ENCODE measurements around the gene ALOX15.

Gene ALOX15

DNA sequence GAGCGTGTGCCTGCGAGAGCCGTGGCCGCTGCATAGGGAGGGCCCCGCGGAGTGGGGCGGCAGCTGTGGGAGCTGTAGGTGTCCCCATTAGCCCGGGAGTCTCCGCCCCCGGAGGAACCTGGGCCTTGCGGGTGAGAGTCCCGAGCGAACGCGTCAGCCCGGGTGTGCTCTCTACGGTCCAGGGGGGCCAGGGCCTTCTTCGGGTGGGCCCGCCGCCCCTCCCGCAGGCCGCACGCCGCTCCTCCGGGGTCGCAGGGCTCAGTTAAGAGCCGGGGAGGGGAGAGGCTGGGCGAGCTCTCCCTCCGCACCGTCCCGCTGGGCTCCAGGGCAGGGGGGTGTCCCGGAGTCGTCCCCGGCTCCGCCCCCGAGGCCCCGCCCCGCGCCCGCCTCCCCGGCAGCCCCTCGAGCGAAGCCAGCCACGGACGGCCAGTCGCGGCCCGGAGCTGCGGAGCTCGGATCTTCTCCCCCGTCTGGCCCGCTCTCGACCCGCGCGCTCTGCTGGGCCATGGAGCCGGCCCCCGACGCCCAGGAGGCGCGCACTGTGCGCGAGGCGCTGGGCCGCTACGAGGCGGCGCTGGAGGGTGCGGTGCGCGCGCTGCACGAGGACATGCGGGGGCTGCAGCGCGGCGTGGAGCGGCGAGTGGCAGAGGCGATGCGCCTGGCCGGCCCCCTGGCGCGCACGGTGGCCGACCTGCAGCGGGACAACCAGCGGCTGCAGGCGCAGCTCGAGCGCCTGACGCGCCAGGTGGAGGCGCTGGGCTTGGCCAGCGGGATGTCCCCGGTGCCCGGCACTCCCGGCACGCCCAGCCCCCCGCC lies 57.2 kb downstream of the ALOX15 start, which contains the start of gene SMTNL2:
Gene SMTNL2, plus strand, starts transcription at position 429 of the 816 bp plus-strand sequence. Its CDS starts 77 bp downstream, at position 506.
- TF ChIP-seq, protein P1, sequence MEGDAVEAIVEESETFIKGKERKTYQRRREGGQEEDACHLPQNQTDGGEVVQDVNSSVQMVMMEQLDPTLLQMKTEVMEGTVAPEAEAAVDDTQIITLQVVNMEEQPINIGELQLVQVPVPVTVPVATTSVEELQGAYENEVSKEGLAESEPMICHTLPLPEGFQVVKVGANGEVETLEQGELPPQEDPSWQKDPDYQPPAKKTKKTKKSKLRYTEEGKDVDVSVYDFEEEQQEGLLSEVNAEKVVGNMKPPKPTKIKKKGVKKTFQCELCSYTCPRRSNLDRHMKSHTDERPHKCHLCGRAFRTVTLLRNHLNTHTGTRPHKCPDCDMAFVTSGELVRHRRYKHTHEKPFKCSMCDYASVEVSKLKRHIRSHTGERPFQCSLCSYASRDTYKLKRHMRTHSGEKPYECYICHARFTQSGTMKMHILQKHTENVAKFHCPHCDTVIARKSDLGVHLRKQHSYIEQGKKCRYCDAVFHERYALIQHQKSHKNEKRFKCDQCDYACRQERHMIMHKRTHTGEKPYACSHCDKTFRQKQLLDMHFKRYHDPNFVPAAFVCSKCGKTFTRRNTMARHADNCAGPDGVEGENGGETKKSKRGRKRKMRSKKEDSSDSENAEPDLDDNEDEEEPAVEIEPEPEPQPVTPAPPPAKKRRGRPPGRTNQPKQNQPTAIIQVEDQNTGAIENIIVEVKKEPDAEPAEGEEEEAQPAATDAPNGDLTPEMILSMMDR (IDR thresholded peaks at IDR 0.05; ENCODE audit: low read depth, low read length): no peak
- no peak within 1 kb of the TSS for H3K4me3 ChIP-seq (ENCODE audit: low read depth, low read length)

DNA sequence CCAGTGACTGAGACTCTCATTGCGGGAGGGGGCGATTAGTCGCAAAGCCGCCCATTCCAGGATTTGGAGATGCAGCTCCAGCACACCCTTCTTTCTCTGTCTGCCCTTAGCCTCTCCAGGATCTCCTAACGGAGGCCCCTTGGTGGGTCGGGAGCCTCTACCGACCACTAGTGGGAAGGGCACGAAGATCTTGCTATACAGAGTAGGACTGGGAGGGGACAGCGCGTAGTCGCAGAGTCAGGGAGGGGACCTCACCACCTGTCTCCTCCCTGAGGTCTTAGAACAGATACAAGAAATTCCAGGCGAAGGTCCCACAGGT lies 57.7 kb downstream of the ALOX15 start:
- H3K4me3 ChIP-seq (ENCODE audit: low read depth, low read length): no peak overlapping the region
- TF ChIP-seq, protein P1 (IDR thresholded peaks at IDR 0.05; ENCODE audit: low read depth, low read length): peak; percentile 11; the same call in 1 of the 2 replicates

DNA sequence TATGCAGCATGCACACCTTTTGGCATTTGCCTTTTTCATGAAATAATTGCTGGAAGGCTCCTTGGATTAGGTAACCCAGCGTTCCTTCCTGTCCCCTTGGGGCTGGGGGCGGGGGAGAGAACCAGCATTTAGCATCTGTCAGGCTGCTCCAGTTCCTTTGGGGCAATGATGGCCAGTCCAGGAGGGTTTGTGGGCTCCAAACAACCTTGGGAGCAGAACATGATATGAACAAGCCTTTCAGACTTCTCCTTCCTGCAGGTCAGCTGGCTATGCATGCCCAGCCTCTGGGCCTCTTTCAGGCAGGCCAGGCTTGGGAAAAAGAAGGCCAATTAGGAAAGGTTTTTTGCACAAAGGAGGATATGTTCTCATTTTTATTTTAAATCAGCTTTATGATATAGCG lies 58.3 kb downstream of the ALOX15 start:
- TF ChIP-seq, protein P1 (IDR thresholded peaks at IDR 0.05; ENCODE audit: low read depth, low read length): no peak
- H3K4me3 ChIP-seq (ENCODE audit: low read depth, low read length): no peak overlapping the region

DNA sequence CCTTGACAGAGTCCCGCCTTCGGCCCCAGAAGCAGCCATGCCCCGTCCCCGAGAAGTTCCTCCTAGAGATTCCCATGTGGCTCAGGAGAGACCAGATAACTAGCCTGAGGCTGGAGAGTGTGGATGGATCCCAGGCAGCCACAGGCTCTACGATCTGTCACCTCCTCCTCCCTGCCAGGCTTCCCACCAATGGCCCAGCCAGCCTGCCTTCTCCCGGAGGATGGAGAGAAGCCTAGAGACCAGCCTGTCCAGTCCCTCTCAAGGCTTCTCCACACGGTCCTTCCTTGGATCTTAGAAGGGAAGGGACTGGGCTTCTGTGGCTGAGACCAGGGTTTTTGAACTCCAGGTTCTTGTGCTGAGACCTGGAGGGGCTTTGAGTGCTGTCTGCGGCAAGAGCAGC lies 58.8 kb downstream of the ALOX15 start:
- H3K4me3 ChIP-seq (ENCODE audit: low read depth, low read length): no peak overlapping the region
- TF ChIP-seq, protein P1 (IDR thresholded peaks at IDR 0.05; ENCODE audit: low read depth, low read length): no peak

DNA sequence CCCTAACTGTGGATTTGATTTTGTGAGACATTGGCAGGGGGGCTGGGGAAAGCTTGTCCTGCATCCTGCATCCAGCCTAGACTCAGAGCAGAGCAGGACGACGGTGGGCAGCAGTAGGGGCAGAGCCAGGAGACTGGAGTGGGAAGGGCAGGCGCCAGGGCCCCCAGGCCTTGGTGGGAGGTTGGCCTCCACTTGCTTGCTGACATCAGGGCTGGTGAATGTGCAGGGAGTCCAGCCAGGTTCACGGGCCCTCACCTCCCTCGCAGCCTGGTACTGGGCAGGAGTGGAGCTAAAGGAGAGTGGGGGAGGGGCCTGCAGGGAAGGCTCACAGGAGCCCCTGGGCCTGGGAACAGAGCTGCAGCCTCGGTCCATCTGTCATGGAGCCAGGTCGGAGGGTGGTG lies 59.4 kb downstream of the ALOX15 start:
- TF ChIP-seq, protein P1 (IDR thresholded peaks at IDR 0.05; ENCODE audit: low read depth, low read length): no peak
- H3K4me3 ChIP-seq (ENCODE audit: low read depth, low read length): no peak overlapping the region
